ENCODE results near the gene BCCIP.

GRCh38 chr10:125802739-125803138 is 20.6 kb upstream of the BCCIP start:
- TF ChIP-seq CTCF (IDR thresholded peaks at IDR 0.05): no peak
- no peak for TF ChIP-seq EZH2 (IDR thresholded peaks at IDR 0.05; ENCODE audit: borderline replicate concordance, insufficient read depth, low read depth, low read length, poor library complexity, severe bottlenecking)

All from B cell (primary cell).